ENCODE measurements around the gene TEF.

DNA sequence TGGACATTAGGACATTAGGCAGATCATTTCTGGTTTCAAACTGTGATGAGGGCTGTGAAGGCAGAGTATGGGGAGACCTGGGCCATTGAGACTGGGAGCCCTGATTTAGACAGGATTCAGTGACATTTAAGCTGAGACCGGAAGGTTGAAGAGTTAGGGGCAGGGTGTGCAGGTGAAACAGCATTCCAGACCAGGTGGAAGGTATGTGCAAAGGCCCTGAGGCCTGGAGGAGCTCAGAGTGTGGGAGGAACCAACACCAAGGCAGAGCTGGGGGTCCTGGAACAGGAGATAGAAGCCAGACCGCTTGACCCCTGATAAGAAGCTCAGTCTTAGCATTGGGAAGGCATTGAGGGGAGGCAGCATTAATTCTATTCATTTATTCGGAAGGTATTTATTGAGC is 47.9 kb upstream of the TEF start:
- TF ChIP-seq, protein P1, sequence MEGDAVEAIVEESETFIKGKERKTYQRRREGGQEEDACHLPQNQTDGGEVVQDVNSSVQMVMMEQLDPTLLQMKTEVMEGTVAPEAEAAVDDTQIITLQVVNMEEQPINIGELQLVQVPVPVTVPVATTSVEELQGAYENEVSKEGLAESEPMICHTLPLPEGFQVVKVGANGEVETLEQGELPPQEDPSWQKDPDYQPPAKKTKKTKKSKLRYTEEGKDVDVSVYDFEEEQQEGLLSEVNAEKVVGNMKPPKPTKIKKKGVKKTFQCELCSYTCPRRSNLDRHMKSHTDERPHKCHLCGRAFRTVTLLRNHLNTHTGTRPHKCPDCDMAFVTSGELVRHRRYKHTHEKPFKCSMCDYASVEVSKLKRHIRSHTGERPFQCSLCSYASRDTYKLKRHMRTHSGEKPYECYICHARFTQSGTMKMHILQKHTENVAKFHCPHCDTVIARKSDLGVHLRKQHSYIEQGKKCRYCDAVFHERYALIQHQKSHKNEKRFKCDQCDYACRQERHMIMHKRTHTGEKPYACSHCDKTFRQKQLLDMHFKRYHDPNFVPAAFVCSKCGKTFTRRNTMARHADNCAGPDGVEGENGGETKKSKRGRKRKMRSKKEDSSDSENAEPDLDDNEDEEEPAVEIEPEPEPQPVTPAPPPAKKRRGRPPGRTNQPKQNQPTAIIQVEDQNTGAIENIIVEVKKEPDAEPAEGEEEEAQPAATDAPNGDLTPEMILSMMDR (conservative IDR thresholded peaks at IDR 0.05): no peak
- TF ChIP-seq EZH2 (IDR thresholded peaks at IDR 0.05; ENCODE audit: low read depth): no peak
